HepG2 (cell line): Measurements from ENCODE around the gene HBQ1. TPM values are rescaled to one million over a fixed set of nuclear protein-coding genes. Genes with fewer than 3 reads are reported as not detected.
"Not testable (repeated sequence)": the region's sequence is repeated elsewhere in the genome, so short reads cannot be mapped to it uniquely, and the experiment has no call there.

Experiments used
- ATAC-seq: fragments of 200-7000 bp; cut with Tn5 transposase; 3 replicates; pipeline ENCODE4 v1.9.1; 2020; ENCODE audit warnings: mild to moderate bottlenecking, moderate library complexity
- BruUV-seq: library from RNA; stranded (reverse); fragments of 400-500 nt; replicated peaks from 2 replicates; lab custom pipeline; 2021; lab: Mats Ljungman, UMichigan
- CTCF ChIA-PET: fragments of 300-600 bp; formaldehyde crosslinking; extraction: SDS; loops from one replicate; lab custom pipeline; 2021; ENCODE audit warnings: low total read pairs, inconsistent platforms, low intra/inter-chr PET ratio; lab: Yijun Ruan, JAX
- POLR2A ChIA-PET: fragments of 350-600 bp; sonication (Branson Sonifier 250); formaldehyde crosslinking; loops from one replicate; lab custom pipeline; 2020; ENCODE audit warnings: antibody characterized with exemption, inconsistent platforms; lab: Yijun Ruan, JAX
- DNase-seq: peaks from one replicate; pipeline ENCODE4 v3.0.0-alpha.2; 2015; ENCODE audit warnings: low spot score
- FAIRE-seq: peaks from 3 replicates; lab custom pipeline; 2011; peaks lifted over from hg19 to GRCh38; lab: Jason Lieb, UNC
- H2AFZ ChIP-seq: one replicate; pipeline ENCODE4 v1.6.1; 2011; ENCODE audit warnings: low read length, inconsistent platforms
- H3K27ac ChIP-seq: fragments of 300-600 bp; 3 replicates; pipeline ENCODE4 v1.8.0; 2011; ENCODE audit warnings: mixed run types, mild to moderate bottlenecking, mixed read lengths, low read length, inconsistent platforms; ENCODE audit not compliant: insufficient read depth; ENCODE audit errors: extremely low read length
- H3K27me3 ChIP-seq, 2 experiments: fragments of 200-600 bp in 1 of 2; 2 replicates in 1 of 2; 3 replicates in 1 of 2; pipeline versions ENCODE4 v1.6.0 to v1.8.0; 2011; ENCODE audit warnings: low read length in 2 of 2, mild to moderate bottlenecking in 2 of 2, moderate library complexity in 2 of 2, inconsistent platforms in 1 of 2; ENCODE audit not compliant: insufficient read depth in 2 of 2, control insufficient read depth in 1 of 2
- H3K36me3 ChIP-seq, 2 experiments: fragments of 200-600 bp in 1 of 2; replicated peaks in 1 of 2; 2 replicates in 1 of 2; 3 replicates in 1 of 2; pipeline versions ENCODE4 v1.5.1 to v1.8.0; 2011; ENCODE audit warnings: low read length in 2 of 2, inconsistent platforms in 1 of 2; ENCODE audit not compliant: insufficient read depth in 2 of 2, control insufficient read depth in 1 of 2
- H3K4me1 ChIP-seq: 2 replicates; pipeline ENCODE4 v1.5.1; 2012; ENCODE audit warnings: low read length, inconsistent platforms; ENCODE audit not compliant: insufficient read depth
- H3K4me2 ChIP-seq: 2 replicates; pipeline ENCODE4 v1.6.0; 2011; ENCODE audit warnings: low read depth, low read length, inconsistent platforms
- H3K4me3 ChIP-seq, 3 experiments: fragments of 200-600 bp in 1 of 3; sonication (generic), shearing (Covaris generic) in 1 of 3; replicated peaks in 1 of 3; 2 replicates each; pipeline ENCODE4 v1.5.1; 2011 to 2016; ENCODE audit warnings: low read length in 3 of 3, inconsistent platforms in 2 of 3, low read depth in 2 of 3, mild to moderate bottlenecking in 2 of 3, control low read depth in 1 of 3, mixed read lengths in 1 of 3; ENCODE audit not compliant: insufficient read depth in 1 of 3
- H3K79me2 ChIP-seq: one replicate; pipeline ENCODE4 v1.6.1; 2011; ENCODE audit warnings: low read length, inconsistent platforms; ENCODE audit not compliant: insufficient read depth
- H3K9ac ChIP-seq: 2 replicates; pipeline ENCODE4 v1.6.0; 2011; ENCODE audit warnings: mild to moderate bottlenecking, low read depth, low read length, inconsistent platforms; ENCODE audit not compliant: insufficient read depth
- H3K9me3 ChIP-seq: 2 replicates; pipeline ENCODE4 v1.5.1; 2012; ENCODE audit warnings: mild to moderate bottlenecking, low read length
- H4K20me1 ChIP-seq: 2 replicates; pipeline ENCODE4 v1.6.0; 2011; ENCODE audit warnings: inconsistent platforms, mild to moderate bottlenecking, low read length, moderate library complexity; ENCODE audit not compliant: insufficient read depth
- ARID5B ChIP-seq: IDR thresholded peaks from 2 replicates; pipeline ENCODE4 v1.4.0; 2020; ENCODE audit warnings: mild to moderate bottlenecking, missing genetic modification reagents
- BHLHE40 ChIP-seq: IDR thresholded peaks from 2 replicates; pipeline ENCODE4 v1.6.1; 2011; ENCODE audit warnings: low read length, improper control_type of control experiment
- FOXP1 ChIP-seq, 2 experiments: fragments of 450-650 bp in 1 of 2; IDR thresholded peaks; 2 replicates each; pipeline ENCODE4 v1.6.1; 2017 to 2018; ENCODE audit warnings: antibody characterized with exemption in 1 of 2
- HHEX ChIP-seq: IDR thresholded peaks from 2 replicates; pipeline ENCODE4 v1.6.1; 2016; ENCODE audit warnings: control low read depth
- IRX3 ChIP-seq: sonication (generic); formaldehyde crosslinking; IDR thresholded peaks from 2 replicates; pipeline ENCODE4 v1.8.1; 2023; ENCODE audit warnings: mild to moderate bottlenecking, low read depth, missing genetic modification reagents, borderline replicate concordance
- MBD4 ChIP-seq: IDR thresholded peaks from 2 replicates; pipeline ENCODE4 v1.6.1; 2012; ENCODE audit warnings: low read length, inconsistent platforms, borderline replicate concordance
- NBN ChIP-seq: fragments of 450-650 bp; conservative IDR thresholded peaks from 2 replicates; pipeline ENCODE4 v1.6.1; 2017
- NPAS2 ChIP-seq: sonication (generic); formaldehyde crosslinking; IDR thresholded peaks from 2 replicates; pipeline ENCODE4 v1.8.0; 2022; ENCODE audit warnings: mild to moderate bottlenecking, missing genetic modification reagents, borderline replicate concordance
- TFDP1 ChIP-seq: IDR thresholded peaks from 2 replicates; pipeline ENCODE4 v1.6.1; 2016; ENCODE audit warnings: missing compliant biosample characterization, missing genetic modification reagents, borderline replicate concordance
- ZBTB7B ChIP-seq: sonication (generic); formaldehyde crosslinking; IDR thresholded peaks from 2 replicates; pipeline ENCODE4 v1.4.0; 2020; ENCODE audit warnings: missing genetic modification reagents
- ZNF101 ChIP-seq: sonication (generic); formaldehyde crosslinking; IDR thresholded peaks from 2 replicates; pipeline ENCODE4 v1.4.0; 2020; ENCODE audit warnings: mild to moderate bottlenecking, low read depth, missing genetic modification reagents, borderline replicate concordance
- ZNF576 ChIP-seq: sonication (generic); formaldehyde crosslinking; IDR thresholded peaks from 2 replicates; pipeline ENCODE4 v1.4.0; 2020; ENCODE audit warnings: mild to moderate bottlenecking, missing genetic modification reagents
- WGBS: methylation state at CpG from one replicate; pipeline ENCODE4 v1.1.6; 2017; ENCODE audit warnings: low lambda C conversion rate; 5-methylcytosine and 5-hydroxymethylcytosine counted together
- in situ Hi-C: cut with HindIII; loops from 2 replicates; pipeline ENCODE4 v1.10.0; 2017; ENCODE audit warnings: low pct_unique_long_range_greater_than_20kb; ENCODE audit not compliant: extremely low pct_ligation_motif_present
- intact Hi-C: fragments of 100-400 bp; cut with micrococcal nuclease; formaldehyde crosslinking; loops from one replicate; pipeline ENCODE4 v1.10.0; 2022; ENCODE audit not compliant: unreplicated experiment
- polyA plus RNA-seq, 8 experiments: library from polyadenylated mRNA; depleted of rRNA in 3 of 8; stranded (reverse) in 7 of 8; unstranded in 1 of 8; fragments of >200 nt; fragmentation: Illumina TruSeq in 4 of 8; extraction: Trizol in 4 of 8; gene quantifications; 2 replicates each; pipeline versions ENCODE4 v1.2.1 to v1.2.3, GENCODE V29; 2011 to 2016; ENCODE audit warnings: low read depth in 4 of 8, missing spikeins in 1 of 8, mixed read lengths in 1 of 8; ENCODE audit not compliant: insufficient read depth in 1 of 8
- total RNA-seq, 5 experiments: library from RNA; depleted of rRNA; stranded (reverse); fragments of >200 nt; fragmentation: Illumina TruSeq; extraction: Trizol; gene quantifications; 2 replicates each; pipeline ENCODE4 v1.2.3, GENCODE V29; 2016; ENCODE audit warnings: low read depth in 1 of 5

HBQ1 gene
- total and polyA plus RNA-seq, 2 of the 13 experiments (the other 11 are each of a cell fraction or from before 2014, with no cell fraction given): 4.9 to 7.4 TPM

- ATAC-seq, H3K9ac ChIP-seq, H3K36me3 ChIP-seq, H3K4me1 ChIP-seq, H3K79me2 ChIP-seq, BruUV-seq, FAIRE-seq, in situ Hi-C loops, DNase-seq, intact Hi-C loops, H3K9me3 ChIP-seq, H3K4me2 ChIP-seq, POLR2A ChIA-PET, H4K20me1 ChIP-seq, CTCF ChIA-PET, H3K27ac ChIP-seq, H3K4me3 ChIP-seq, H2AFZ ChIP-seq: not testable (repeated sequence)
- WGBS: no CpG with 5 or more reads among the region's 74 CpGs
- peaks cover 2 to 43% of the 10 kb centered on the region in 2 experiments for H3K27me3 ChIP-seq
These were observed 26.6 kb upstream of the HBQ1 start for GRCh38 chr16:153550-154216.

- Histone ChIP-seq H3K4me1 (no peaks in the 10 kb centered on the region), H3K4me2 (no peak overlapping the region), H2AFZ (no peak overlapping the region), H4K20me1 (no peaks in the 10 kb centered on the region), H3K36me3 (no peaks in the 10 kb centered on the region), H3K4me3 (no peak overlapping the region), H3K27ac (no peak overlapping the region), H3K27me3 (peaks cover 4 to 40% of the 10 kb centered on the region in 2 experiments), H3K9ac (no peak overlapping the region), H3K79me2 (no peaks in the 10 kb centered on the region), H3K9me3 (no peaks in the 10 kb centered on the region)
- CTCF ChIA-PET: no interaction called here
- no TSS peak for BruUV-seq
- intact Hi-C loops (no loop called here), in situ Hi-C loops (no loop called here)
- DNase-seq: no peak
- ATAC-seq: no peak
- 65% methylated on average over 50 of the region's 59 CpGs for WGBS
- POLR2A ChIA-PET: no interaction called here
- FAIRE-seq: no peak
- TF ChIP-seq NPAS2 (CRISPR knock-in tag) (no peak), HHEX (CRISPR knock-in tag) (no peak), ZNF576 (no peak), ARID5B (CRISPR knock-in tag) (no peak), IRX3 (no peak), FOXP1 (IDR thresholded peaks at IDR 0.05) (no peak), FOXP1 (CRISPR knock-in tag; IDR thresholded peaks at IDR 0.05) (no peak), TFDP1 (no peak), BHLHE40 (no peak), MBD4 (no peak), NBN (no peak), ZNF101 (CRISPR knock-in tag) (no peak), ZBTB7B (CRISPR knock-in tag) (no peak)
These were observed 25.8 kb upstream of the HBQ1 start for GRCh38 chr16:154217-155030.
